PFSK-1 (cell line): ENCODE data around the gene EVI5.

Experiments used
- FOXP2 ChIP-seq: optimal IDR thresholded peaks from 2 replicates; pipeline ENCODE3; 2011; ENCODE audit warnings: borderline replicate concordance, control low read depth, inconsistent platforms; ENCODE audit not compliant: insufficient read depth; ENCODE audit errors: extremely low read length, extremely low read depth
- POLR2AphosphoS5 ChIP-seq: IDR thresholded peaks from 2 replicates; pipeline ENCODE4 v1.6.1; 2012; ENCODE audit warnings: low read depth, mild to moderate bottlenecking, control low read depth, low read length, moderate library complexity
- SIN3A ChIP-seq: IDR thresholded peaks from 2 replicates; pipeline ENCODE4 v1.6.1; 2012; ENCODE audit warnings: mild to moderate bottlenecking, low read length, moderate library complexity, borderline replicate concordance; ENCODE audit not compliant: insufficient read depth
- TAF1 ChIP-seq: IDR thresholded peaks from 2 replicates; pipeline ENCODE4 v1.6.1; 2012; ENCODE audit warnings: low read length, control low read depth, borderline replicate concordance; ENCODE audit not compliant: insufficient read depth
- TF ChIP-seq, protein P1 (sequence below), 2 experiments: IDR thresholded peaks; 2 replicates each; pipeline versions ENCODE4 v1.6.1 to v1.8.0; 2011 to 2012; ENCODE audit warnings: low read depth in 2 of 2, low read length in 2 of 2, control low read depth in 1 of 2, inconsistent platforms in 1 of 2, mild to moderate bottlenecking in 1 of 2, moderate library complexity in 1 of 2; ENCODE audit not compliant: insufficient read depth in 1 of 2

The EVI5 gene

DNA sequence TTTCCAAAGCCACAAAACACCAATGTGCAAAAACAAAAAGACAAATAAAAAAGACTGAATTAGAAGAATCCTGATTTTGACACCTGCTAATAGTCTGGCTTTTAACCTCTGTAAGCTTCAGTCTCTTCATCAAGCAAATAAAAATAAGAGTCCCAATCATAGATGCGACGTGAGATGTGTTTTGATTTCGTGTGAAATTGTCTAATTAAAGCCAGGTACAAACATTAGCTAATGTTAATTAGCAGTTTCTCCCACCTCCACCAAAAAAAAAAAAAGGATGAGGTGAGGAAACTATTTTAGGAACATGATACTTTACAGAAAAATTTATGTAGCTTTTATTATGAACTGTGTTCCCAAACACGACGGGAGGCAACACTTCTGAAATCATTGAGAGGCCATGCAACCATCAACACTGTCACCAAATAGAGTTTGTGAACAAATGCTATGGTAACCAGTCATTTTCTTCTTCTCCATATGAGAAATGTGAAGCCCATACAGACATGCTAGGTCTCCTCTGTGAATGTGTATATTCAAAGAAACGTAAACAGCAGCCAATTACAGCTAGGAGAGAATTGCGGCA, 6.7 kb upstream of the EVI5 start:
- TF ChIP-seq POLR2AphosphoS5 (no peak), TAF1 (no peak), SIN3A (no peak)
- TF ChIP-seq, protein P1, sequence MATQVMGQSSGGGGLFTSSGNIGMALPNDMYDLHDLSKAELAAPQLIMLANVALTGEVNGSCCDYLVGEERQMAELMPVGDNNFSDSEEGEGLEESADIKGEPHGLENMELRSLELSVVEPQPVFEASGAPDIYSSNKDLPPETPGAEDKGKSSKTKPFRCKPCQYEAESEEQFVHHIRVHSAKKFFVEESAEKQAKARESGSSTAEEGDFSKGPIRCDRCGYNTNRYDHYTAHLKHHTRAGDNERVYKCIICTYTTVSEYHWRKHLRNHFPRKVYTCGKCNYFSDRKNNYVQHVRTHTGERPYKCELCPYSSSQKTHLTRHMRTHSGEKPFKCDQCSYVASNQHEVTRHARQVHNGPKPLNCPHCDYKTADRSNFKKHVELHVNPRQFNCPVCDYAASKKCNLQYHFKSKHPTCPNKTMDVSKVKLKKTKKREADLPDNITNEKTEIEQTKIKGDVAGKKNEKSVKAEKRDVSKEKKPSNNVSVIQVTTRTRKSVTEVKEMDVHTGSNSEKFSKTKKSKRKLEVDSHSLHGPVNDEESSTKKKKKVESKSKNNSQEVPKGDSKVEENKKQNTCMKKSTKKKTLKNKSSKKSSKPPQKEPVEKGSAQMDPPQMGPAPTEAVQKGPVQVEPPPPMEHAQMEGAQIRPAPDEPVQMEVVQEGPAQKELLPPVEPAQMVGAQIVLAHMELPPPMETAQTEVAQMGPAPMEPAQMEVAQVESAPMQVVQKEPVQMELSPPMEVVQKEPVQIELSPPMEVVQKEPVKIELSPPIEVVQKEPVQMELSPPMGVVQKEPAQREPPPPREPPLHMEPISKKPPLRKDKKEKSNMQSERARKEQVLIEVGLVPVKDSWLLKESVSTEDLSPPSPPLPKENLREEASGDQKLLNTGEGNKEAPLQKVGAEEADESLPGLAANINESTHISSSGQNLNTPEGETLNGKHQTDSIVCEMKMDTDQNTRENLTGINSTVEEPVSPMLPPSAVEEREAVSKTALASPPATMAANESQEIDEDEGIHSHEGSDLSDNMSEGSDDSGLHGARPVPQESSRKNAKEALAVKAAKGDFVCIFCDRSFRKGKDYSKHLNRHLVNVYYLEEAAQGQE (IDR thresholded peaks at IDR 0.05; ENCODE audit: insufficient read depth in 1 of 2, low read depth in 2 of 2, low read length in 2 of 2), result no peak

DNA sequence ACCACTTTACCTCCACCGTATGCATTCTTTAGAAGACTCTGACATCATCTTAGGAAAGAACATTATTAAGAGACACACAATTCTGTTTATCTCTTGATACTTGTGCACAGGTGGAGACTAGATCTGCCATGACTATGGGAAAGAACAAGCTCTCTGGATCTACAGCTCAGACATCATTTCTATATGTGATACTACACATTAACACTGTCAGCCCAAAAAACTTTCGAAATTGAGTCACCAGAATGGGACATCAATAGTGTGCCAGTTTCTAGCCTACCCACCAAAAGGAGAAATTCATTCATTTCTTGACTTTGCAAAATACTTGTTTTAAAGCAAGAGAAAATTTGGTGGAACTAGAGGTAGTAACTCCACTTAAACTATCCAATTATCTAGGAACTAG, 6.0 kb upstream of the EVI5 start:
- TF ChIP-seq TAF1, result no peak
- TF ChIP-seq, protein P1 (IDR thresholded peaks at IDR 0.05; ENCODE audit: insufficient read depth in 1 of 2, low read depth in 2 of 2, low read length in 2 of 2), result no peak
- TF ChIP-seq FOXP2, result no peak
- TF ChIP-seq POLR2AphosphoS5, result no peak
- no peak for TF ChIP-seq SIN3A

DNA sequence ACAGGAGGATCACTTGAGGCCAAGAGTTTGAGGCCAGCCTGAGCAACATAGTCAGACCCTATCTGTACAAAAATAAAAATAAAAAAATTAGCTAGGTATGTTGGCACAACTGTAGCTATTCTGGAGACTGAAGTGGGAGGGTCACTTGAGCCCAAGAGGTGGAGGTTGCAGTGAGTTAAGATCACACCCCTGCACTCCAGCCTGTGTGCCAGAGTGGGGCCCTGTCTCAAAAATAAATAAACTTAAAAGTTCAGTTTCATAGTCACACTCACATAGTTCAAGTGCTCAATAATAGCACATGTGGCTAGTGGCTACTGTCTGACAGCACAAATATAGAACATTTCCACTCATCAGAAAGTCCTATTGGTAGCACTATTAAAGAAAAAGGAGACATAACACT, 5.2 kb upstream of the EVI5 start:
- TF ChIP-seq, protein P1 (IDR thresholded peaks at IDR 0.05; ENCODE audit: insufficient read depth in 1 of 2, low read depth in 2 of 2, low read length in 2 of 2), result no peak
- no peak for TF ChIP-seq TAF1
- TF ChIP-seq FOXP2, result no peak
- TF ChIP-seq SIN3A, result no peak
- no peak for TF ChIP-seq POLR2AphosphoS5

DNA sequence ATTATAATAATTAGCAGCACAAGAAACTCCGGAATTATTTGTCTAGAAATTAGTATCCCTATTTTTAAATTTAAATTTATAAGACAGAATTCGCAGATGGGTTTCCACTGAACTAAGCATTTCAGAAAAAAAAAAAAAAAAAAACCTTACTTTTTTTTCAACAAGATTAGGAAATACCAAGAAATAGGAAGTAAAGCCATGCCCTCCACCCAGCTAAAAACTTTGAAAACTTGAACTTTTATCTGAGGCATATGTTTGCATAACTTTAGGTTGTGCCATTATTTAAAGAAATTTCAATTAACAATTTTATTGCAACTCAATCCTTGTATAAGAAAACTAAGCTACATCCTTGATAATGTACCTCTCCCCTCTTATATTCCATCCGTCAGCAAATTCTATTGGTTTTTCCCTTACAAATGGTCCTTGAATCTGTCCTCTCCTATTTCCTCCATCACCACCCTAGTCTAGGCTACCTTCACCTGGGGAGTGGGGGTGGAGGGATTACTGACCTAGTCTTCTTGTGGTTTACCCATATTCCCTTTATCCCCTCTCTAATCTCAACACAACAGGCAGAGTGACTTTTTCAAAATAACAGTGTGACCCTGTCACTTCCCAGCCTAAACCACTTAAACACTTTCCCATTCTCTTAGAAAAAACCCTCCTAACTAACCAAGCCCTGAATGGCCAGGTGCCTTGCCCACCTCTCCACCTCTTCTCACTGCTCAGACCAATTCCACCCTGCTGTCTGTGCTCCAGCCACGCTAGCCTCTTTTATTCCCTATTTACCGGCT, 1.4 kb upstream of the EVI5 start:
- TF ChIP-seq TAF1, result no peak
- TF ChIP-seq FOXP2, result no peak
- TF ChIP-seq, protein P1 (IDR thresholded peaks at IDR 0.05; ENCODE audit: insufficient read depth in 1 of 2, low read depth in 2 of 2, low read length in 2 of 2), result no peak
- TF ChIP-seq SIN3A, result no peak
- no peak for TF ChIP-seq POLR2AphosphoS5

DNA sequence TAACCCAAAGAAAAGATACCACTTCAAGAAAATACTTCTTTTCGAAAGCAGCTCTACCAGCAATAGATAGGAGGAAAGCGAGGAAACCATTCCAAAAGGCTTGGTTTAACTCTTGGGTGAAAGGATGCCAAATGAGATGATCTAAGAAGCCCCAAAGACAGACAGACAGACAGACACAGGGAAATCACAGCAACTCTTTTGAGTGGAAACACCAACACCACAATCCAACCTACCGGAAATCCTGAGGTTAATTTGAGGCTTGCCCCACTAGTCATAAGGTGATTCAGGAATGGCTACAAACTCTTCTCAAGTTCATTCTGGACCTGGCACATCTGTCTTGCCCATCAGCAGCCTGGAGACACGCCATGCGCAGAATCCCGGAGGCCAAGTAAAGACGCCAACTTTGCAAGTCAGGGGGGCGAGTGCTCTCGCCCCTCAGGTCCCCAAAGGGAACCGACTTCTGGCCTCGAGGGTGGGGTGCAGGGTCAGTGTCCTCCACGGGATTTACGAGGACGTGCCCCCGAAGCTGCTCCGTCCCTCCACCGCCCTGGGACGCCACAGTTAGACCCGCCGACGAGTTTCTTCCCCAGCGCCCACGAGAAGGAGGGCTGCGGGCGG, 778 bp downstream of the EVI5 start:
- no peak for TF ChIP-seq POLR2AphosphoS5
